ENCODE data around the gene DIO2. TPM values are rescaled to one million over a fixed set of nuclear protein-coding genes. Genes with fewer than 3 reads are reported as not detected.

The DIO2 gene
- total RNA-seq, 1 donor from 2014 or later, result 1.0 TPM

- H3K27ac ChIP-seq, result no peak overlapping the region
- TF ChIP-seq CTCF (IDR thresholded peaks at IDR 0.05), result peak; percentile 28
- DNase-seq (no peak), ATAC-seq (no peak)
- H3K4me1 ChIP-seq, result no peaks in the 10 kb centered on the region
- H3K4me3 ChIP-seq, result no peak overlapping the region
- H3K27me3 ChIP-seq, result no peaks in the 10 kb centered on the region
- intact Hi-C loops (cut with DNase I), result no loop called here
- H3K36me3 ChIP-seq, result no peaks in the 10 kb centered on the region
- no peaks in the 10 kb centered on the region for H3K9me3 ChIP-seq
Measured at GRCh38 chr14:80213602-80214001, 2.3 kb upstream of the DIO2 start.

DNA sequence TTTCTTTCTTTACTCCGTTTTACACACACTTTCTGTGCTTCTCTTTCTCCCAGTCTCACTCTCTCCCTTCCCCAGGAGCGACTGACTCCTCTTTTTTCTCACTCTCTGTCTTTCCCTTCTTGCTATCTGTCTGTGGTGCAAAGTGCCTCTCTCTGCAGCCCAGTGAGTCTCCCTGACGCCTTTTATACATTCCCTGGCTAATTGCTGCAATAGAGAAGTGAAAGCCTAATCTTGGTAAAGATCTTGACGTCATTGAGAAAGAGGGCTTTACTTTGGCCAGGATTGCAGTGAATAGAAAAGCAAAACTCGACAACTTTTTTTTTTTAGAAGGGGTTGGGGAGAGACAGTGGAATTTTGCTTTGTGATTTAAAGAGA is 706 bp upstream of the DIO2 start:
- Histone ChIP-seq H3K9me3 (no peaks in the 10 kb centered on the region), H3K27ac (no peak overlapping the region), H3K27me3 (no peaks in the 10 kb centered on the region), H3K4me1 (no peaks in the 10 kb centered on the region), H3K4me3 (no peak overlapping the region), H3K36me3 (no peaks in the 10 kb centered on the region)
- no peak for DNase-seq
- intact Hi-C loops (cut with DNase I), result no loop called here
- peak; percentile 42 for ATAC-seq
- no peak for TF ChIP-seq CTCF (IDR thresholded peaks at IDR 0.05)

DNA sequence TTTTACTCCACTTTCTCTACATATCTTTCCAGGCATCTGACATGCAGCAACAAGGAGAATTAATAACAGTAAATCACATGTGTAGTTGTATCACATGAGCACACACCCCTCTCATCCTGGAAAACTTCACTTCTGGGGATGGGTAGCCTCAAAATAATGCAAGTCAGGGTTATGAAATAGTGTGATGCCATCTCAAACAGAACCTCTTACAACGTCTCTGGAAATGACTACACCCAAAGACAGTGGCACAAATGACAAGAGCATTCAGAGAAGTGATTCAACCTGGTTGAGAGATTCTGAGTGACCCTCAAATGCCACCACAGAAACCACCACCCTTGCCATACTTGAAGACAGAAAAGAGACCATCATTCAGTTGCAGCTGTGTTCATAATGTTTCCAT is 2.8 kb downstream of the DIO2 start:
- intact Hi-C loops (cut with DNase I), result no loop called here
- Histone ChIP-seq H3K27me3 (no peaks in the 10 kb centered on the region), H3K4me3 (no peak overlapping the region), H3K36me3 (no peaks in the 10 kb centered on the region), H3K9me3 (no peaks in the 10 kb centered on the region), H3K4me1 (no peaks in the 10 kb centered on the region), H3K27ac (no peak overlapping the region)
- no peak for ATAC-seq
- no peak for TF ChIP-seq CTCF (IDR thresholded peaks at IDR 0.05)
- DNase-seq, result no peak

DNA sequence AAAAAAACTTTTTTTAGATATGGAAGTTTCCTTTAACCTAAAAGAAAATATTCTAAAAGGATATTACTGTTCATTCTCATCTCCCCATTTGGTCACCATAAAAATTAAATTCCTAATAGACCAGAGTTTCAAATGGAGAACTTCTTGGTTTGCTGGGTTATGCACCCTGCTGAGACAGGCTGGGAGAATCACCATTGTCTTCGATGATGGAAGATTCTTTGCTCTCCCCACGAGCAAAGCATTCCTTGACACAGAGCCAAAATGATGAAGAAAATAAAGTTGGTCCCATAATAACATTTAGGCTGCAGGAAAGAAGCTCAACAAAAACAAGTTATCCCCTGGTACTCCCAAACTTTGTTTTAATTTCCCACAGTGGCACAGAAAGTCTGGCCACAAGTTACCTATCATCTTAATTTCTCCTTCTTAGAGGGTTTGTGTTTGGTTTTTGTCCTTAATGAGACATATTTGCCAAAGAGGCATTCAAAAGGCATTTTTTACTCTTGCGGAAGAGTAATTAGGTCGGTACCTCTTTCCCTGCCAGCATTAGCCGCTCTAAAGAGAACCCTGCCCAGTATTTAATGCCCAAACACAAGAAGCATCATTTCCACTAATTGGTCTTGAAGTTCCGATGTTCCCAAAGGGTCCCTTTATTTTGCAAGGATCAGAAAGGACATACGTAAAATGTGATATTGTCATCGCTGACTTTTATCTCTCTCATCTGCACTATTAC is 4.8 kb downstream of the DIO2 start:
- TF ChIP-seq CTCF (IDR thresholded peaks at IDR 0.05), result no peak
- Histone ChIP-seq H3K27me3 (no peaks in the 10 kb centered on the region), H3K4me3 (no peak overlapping the region), H3K36me3 (no peaks in the 10 kb centered on the region), H3K4me1 (no peaks in the 10 kb centered on the region), H3K27ac (no peak overlapping the region), H3K9me3 (no peaks in the 10 kb centered on the region)
- ATAC-seq (no peak), DNase-seq (no peak)
- intact Hi-C loops (cut with DNase I), result no loop called here

- TF ChIP-seq CTCF (IDR thresholded peaks at IDR 0.05), result peak; percentile 15
- no peaks in the 10 kb centered on the region for H3K4me1 ChIP-seq
- DNase-seq (no peak), ATAC-seq (no peak)
- H3K36me3 ChIP-seq, result no peaks in the 10 kb centered on the region
- intact Hi-C loops (cut with DNase I), result no loop called here
- H3K4me3 ChIP-seq, result no peak overlapping the region
- H3K9me3 ChIP-seq, result no peaks in the 10 kb centered on the region
- no peaks in the 10 kb centered on the region for H3K27me3 ChIP-seq
- no peak overlapping the region for H3K27ac ChIP-seq
Measured at GRCh38 chr14:80202888-80203562, 8.3 kb downstream of the DIO2 start.

All from upper lobe of right lung (tissue), 1 donor.